ENCODE results near the gene TRMT10B.

Gene TRMT10B

GRCh38 chr9:37730256-37730655 is 23.3 kb upstream of the TRMT10B start:
- DNase-seq (ENCODE audit: insufficient read length, low spot score) = no peak
- no peak for TF ChIP-seq PAX5 (IDR thresholded peaks at IDR 0.05; ENCODE audit: insufficient read depth, low read length, severe bottlenecking)
- TF ChIP-seq POLR2A (IDR thresholded peaks at IDR 0.05; ENCODE audit: low read depth, low read length) = no peak
- TF ChIP-seq POLR2AphosphoS5 (IDR thresholded peaks at IDR 0.05; ENCODE audit: low read depth, low read length) = no peak
- no peak for TF ChIP-seq SPI1 (IDR thresholded peaks at IDR 0.05; ENCODE audit: low read depth, low read length)
- FAIRE-seq = no peak

GRCh38 chr9:37730839-37731238 is 22.8 kb upstream of the TRMT10B start:
- no peak for DNase-seq (ENCODE audit: insufficient read length, low spot score)
- no peak for FAIRE-seq
- TF ChIP-seq SPI1 (IDR thresholded peaks at IDR 0.05; ENCODE audit: low read depth, low read length) (no peak), POLR2A (IDR thresholded peaks at IDR 0.05; ENCODE audit: low read depth, low read length) (no peak), POLR2AphosphoS5 (IDR thresholded peaks at IDR 0.05; ENCODE audit: low read depth, low read length) (no peak), POU2F2 (IDR thresholded peaks at IDR 0.05; ENCODE audit: low read depth, low read length) (no peak), TAF1 (IDR thresholded peaks at IDR 0.05; ENCODE audit: low read depth, low read length) (no peak), PAX5 (IDR thresholded peaks at IDR 0.05; ENCODE audit: insufficient read depth, low read length, severe bottlenecking) (no peak)

- no peak for TF ChIP-seq POLR2A (IDR thresholded peaks at IDR 0.05; ENCODE audit: low read depth, low read length)
- TF ChIP-seq PAX5 (IDR thresholded peaks at IDR 0.05; ENCODE audit: insufficient read depth, low read length, severe bottlenecking) = no peak
- no peak for TF ChIP-seq TAF1 (IDR thresholded peaks at IDR 0.05; ENCODE audit: low read depth, low read length)
- no peak for TF ChIP-seq SPI1 (IDR thresholded peaks at IDR 0.05; ENCODE audit: low read depth, low read length)
- TF ChIP-seq POU2F2 (IDR thresholded peaks at IDR 0.05; ENCODE audit: low read depth, low read length) = no peak
- TF ChIP-seq POLR2AphosphoS5 (IDR thresholded peaks at IDR 0.05; ENCODE audit: low read depth, low read length) = no peak
- DNase-seq (ENCODE audit: insufficient read length, low spot score) (no peak), FAIRE-seq (no peak)
Observed at GRCh38 chr9:37732086-37732741, 21.4 kb upstream of the TRMT10B start.

- TF ChIP-seq SPI1 (IDR thresholded peaks at IDR 0.05; ENCODE audit: low read depth, low read length) (no peak), POLR2A (IDR thresholded peaks at IDR 0.05; ENCODE audit: low read depth, low read length) (no peak)
- no peak for FAIRE-seq
- no peak for DNase-seq (ENCODE audit: insufficient read length, low spot score)
Observed at GRCh38 chr9:37732952-37733351, 20.7 kb upstream of the TRMT10B start.

GRCh38 chr9:37739222-37739621 is 14.4 kb upstream of the TRMT10B start:
- TF ChIP-seq TAF1 (IDR thresholded peaks at IDR 0.05; ENCODE audit: low read depth, low read length) (no peak), POLR2AphosphoS5 (IDR thresholded peaks at IDR 0.05; ENCODE audit: low read depth, low read length) (no peak), PAX5 (IDR thresholded peaks at IDR 0.05; ENCODE audit: insufficient read depth, low read length, severe bottlenecking) (no peak), POLR2A (IDR thresholded peaks at IDR 0.05; ENCODE audit: low read depth, low read length) (no peak), POU2F2 (IDR thresholded peaks at IDR 0.05; ENCODE audit: low read depth, low read length) (no peak), SPI1 (IDR thresholded peaks at IDR 0.05; ENCODE audit: low read depth, low read length) (no peak)
- no peak for FAIRE-seq
- DNase-seq (ENCODE audit: insufficient read length, low spot score) = no peak

GRCh38 chr9:37740128-37740527 is 13.5 kb upstream of the TRMT10B start:
- no peak for TF ChIP-seq SPI1 (IDR thresholded peaks at IDR 0.05; ENCODE audit: low read depth, low read length)
- DNase-seq (ENCODE audit: insufficient read length, low spot score) = no peak
- FAIRE-seq = no peak

- TF ChIP-seq POU2F2 (IDR thresholded peaks at IDR 0.05; ENCODE audit: low read depth, low read length) = no peak
- TF ChIP-seq POLR2A (IDR thresholded peaks at IDR 0.05; ENCODE audit: low read depth, low read length) = no peak
- TF ChIP-seq TAF1 (IDR thresholded peaks at IDR 0.05; ENCODE audit: low read depth, low read length) = no peak
- no peak for TF ChIP-seq SPI1 (IDR thresholded peaks at IDR 0.05; ENCODE audit: low read depth, low read length)
- no peak for TF ChIP-seq PAX5 (IDR thresholded peaks at IDR 0.05; ENCODE audit: insufficient read depth, low read length, severe bottlenecking)
- TF ChIP-seq POLR2AphosphoS5 (IDR thresholded peaks at IDR 0.05; ENCODE audit: low read depth, low read length) = no peak
- FAIRE-seq (no peak), DNase-seq (ENCODE audit: insufficient read length, low spot score) (no peak)
Observed at GRCh38 chr9:37740631-37741328, 12.8 kb upstream of the TRMT10B start.

GRCh38 chr9:37745970-37746369 is 7.6 kb upstream of the TRMT10B start:
- no peak for DNase-seq (ENCODE audit: insufficient read length, low spot score)
- FAIRE-seq = no peak
- no peak for TF ChIP-seq TAF1 (IDR thresholded peaks at IDR 0.05; ENCODE audit: low read depth, low read length)
- TF ChIP-seq POLR2AphosphoS5 (IDR thresholded peaks at IDR 0.05; ENCODE audit: low read depth, low read length) = no peak

- no peak for DNase-seq (ENCODE audit: insufficient read length, low spot score)
- no peak for FAIRE-seq
- TF ChIP-seq SPI1 (IDR thresholded peaks at IDR 0.05; ENCODE audit: low read depth, low read length) (no peak), POLR2AphosphoS5 (IDR thresholded peaks at IDR 0.05; ENCODE audit: low read depth, low read length) (no peak), PAX5 (IDR thresholded peaks at IDR 0.05; ENCODE audit: insufficient read depth, low read length, severe bottlenecking) (no peak), POLR2A (IDR thresholded peaks at IDR 0.05; ENCODE audit: low read depth, low read length) (no peak), POU2F2 (IDR thresholded peaks at IDR 0.05; ENCODE audit: low read depth, low read length) (no peak), TAF1 (IDR thresholded peaks at IDR 0.05; ENCODE audit: low read depth, low read length) (no peak)
Observed at GRCh38 chr9:37746448-37747270, 6.9 kb upstream of the TRMT10B start.

- FAIRE-seq = peak; percentile 92
- TF ChIP-seq POLR2A (IDR thresholded peaks at IDR 0.05; ENCODE audit: low read depth, low read length) (no peak), TAF1 (IDR thresholded peaks at IDR 0.05; ENCODE audit: low read depth, low read length) (no peak), PAX5 (IDR thresholded peaks at IDR 0.05; ENCODE audit: insufficient read depth, low read length, severe bottlenecking) (no peak), SPI1 (IDR thresholded peaks at IDR 0.05; ENCODE audit: low read depth, low read length) (no peak), POU2F2 (IDR thresholded peaks at IDR 0.05; ENCODE audit: low read depth, low read length) (no peak), POLR2AphosphoS5 (IDR thresholded peaks at IDR 0.05; ENCODE audit: low read depth, low read length) (no peak)
- peak; percentile 79 for DNase-seq (ENCODE audit: insufficient read length, low spot score)
Observed at GRCh38 chr9:37747271-37747753, 6.3 kb upstream of the TRMT10B start.

All from GM12891 (cell line).